ENCODE data around the gene STK11. TPM values are rescaled to one million over a fixed set of nuclear protein-coding genes. Genes with fewer than 3 reads are reported as not detected.

The STK11 gene
- total RNA-seq, 1 donor from 2014 or later, result 61.3 TPM

- Mint-ChIP-seq H3K27me3 (ENCODE audit: unreplicated experiment) (no peaks in the 10 kb centered on the region), H3K9me3 (ENCODE audit: unreplicated experiment) (no peaks in the 10 kb centered on the region), H3K4me1 (ENCODE audit: unreplicated experiment) (peaks cover 46% of the 10 kb centered on the region), H3K27ac (ENCODE audit: unreplicated experiment) (peak overlapping the region; percentile 91), H3K4me3 (ENCODE audit: unreplicated experiment) (no peak overlapping the region), H3K36me3 (ENCODE audit: unreplicated experiment) (peaks cover 8% of the 10 kb centered on the region)
- DNase-seq (ENCODE audit: extremely low spot score, unreplicated experiment), result no peak
- TF ChIP-seq CTCF (IDR thresholded peaks at IDR 0.05), result no peak
Observed at GRCh38 chr19:1214299-1214861, 8.8 kb downstream of the STK11 start.

- H3K4me3 Mint-ChIP-seq (ENCODE audit: unreplicated experiment), result no peak overlapping the region
- no peaks in the 10 kb centered on the region for H3K9me3 Mint-ChIP-seq (ENCODE audit: unreplicated experiment)
- no peaks in the 10 kb centered on the region for H3K27me3 Mint-ChIP-seq (ENCODE audit: unreplicated experiment)
- peak overlapping the region; percentile 91 for H3K27ac Mint-ChIP-seq (ENCODE audit: unreplicated experiment)
- no peak for TF ChIP-seq CTCF (IDR thresholded peaks at IDR 0.05)
- H3K4me1 Mint-ChIP-seq (ENCODE audit: unreplicated experiment), result peaks cover 42% of the 10 kb centered on the region
- H3K36me3 Mint-ChIP-seq (ENCODE audit: unreplicated experiment), result peaks cover 8% of the 10 kb centered on the region
- no peak for DNase-seq (ENCODE audit: extremely low spot score, unreplicated experiment)
Observed at GRCh38 chr19:1214862-1215731, 9.5 kb downstream of the STK11 start.

- Mint-ChIP-seq H3K4me3 (ENCODE audit: unreplicated experiment) (no peak overlapping the region), H3K4me1 (ENCODE audit: unreplicated experiment) (peaks cover 35% of the 10 kb centered on the region), H3K9me3 (ENCODE audit: unreplicated experiment) (no peaks in the 10 kb centered on the region), H3K27ac (ENCODE audit: unreplicated experiment) (peak overlapping the region; percentile 91), H3K27me3 (ENCODE audit: unreplicated experiment) (no peaks in the 10 kb centered on the region), H3K36me3 (ENCODE audit: unreplicated experiment) (peaks cover 7% of the 10 kb centered on the region)
- no peak for DNase-seq (ENCODE audit: extremely low spot score, unreplicated experiment)
- no peak for TF ChIP-seq CTCF (IDR thresholded peaks at IDR 0.05)
Observed at GRCh38 chr19:1216756-1217155, 11.2 kb downstream of the STK11 start.

GRCh38 chr19:1217366-1217765 lies 11.8 kb downstream of the STK11 start:
- H3K4me3 Mint-ChIP-seq (ENCODE audit: unreplicated experiment), result no peak overlapping the region
- DNase-seq (ENCODE audit: extremely low spot score, unreplicated experiment), result no peak
- TF ChIP-seq CTCF (IDR thresholded peaks at IDR 0.05), result no peak
- peaks cover 7% of the 10 kb centered on the region for H3K36me3 Mint-ChIP-seq (ENCODE audit: unreplicated experiment)
- peaks cover 35% of the 10 kb centered on the region for H3K4me1 Mint-ChIP-seq (ENCODE audit: unreplicated experiment)
- no peaks in the 10 kb centered on the region for H3K9me3 Mint-ChIP-seq (ENCODE audit: unreplicated experiment)
- H3K27ac Mint-ChIP-seq (ENCODE audit: unreplicated experiment), result no peak overlapping the region
- no peaks in the 10 kb centered on the region for H3K27me3 Mint-ChIP-seq (ENCODE audit: unreplicated experiment)

Data from osteocyte (in vitro differentiated cells).